ENCODE results near the gene KRTAP1-4.
"Not testable (repeated sequence)": the region's sequence is repeated elsewhere in the genome, so short reads cannot be mapped to it uniquely, and the experiment has no call there.

Gene KRTAP1-4, protein sequence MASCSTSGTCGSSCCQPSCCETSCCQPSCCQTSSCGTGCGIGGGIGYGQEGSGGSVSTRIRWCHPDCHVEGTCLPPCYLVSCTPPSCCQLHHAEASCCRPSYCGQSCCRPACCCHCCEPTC

DNA sequence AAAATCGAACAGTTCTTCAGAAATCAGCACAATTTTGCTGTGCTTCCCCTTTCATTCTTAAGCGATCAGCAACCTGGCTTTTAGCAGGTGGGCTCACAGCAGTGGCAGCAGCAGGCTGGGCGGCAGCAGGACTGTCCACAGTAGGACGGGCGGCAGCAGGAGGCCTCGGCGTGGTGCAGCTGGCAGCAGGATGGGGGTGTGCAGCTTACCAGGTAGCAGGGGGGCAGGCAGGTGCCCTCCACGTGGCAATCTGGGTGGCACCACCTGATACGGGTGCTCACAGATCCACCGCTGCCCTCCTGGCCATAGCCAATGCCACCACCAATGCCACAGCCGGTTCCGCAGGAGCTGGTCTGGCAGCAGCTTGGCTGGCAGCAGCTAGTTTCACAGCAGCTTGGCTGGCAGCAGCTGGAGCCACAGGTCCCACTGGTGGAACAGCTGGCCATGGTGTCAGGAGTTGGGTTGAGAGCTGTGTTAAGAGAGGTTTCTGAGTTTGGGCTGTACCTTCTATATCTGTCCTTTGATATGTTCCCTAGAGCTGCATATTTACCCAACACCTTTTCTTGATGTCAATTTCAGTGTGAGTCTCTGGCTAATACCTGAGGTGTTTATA is at the start of gene KRTAP1-4:
TSS of gene KRTAP1-4 (minus strand) at position 563 of the 613 bp plus-strand sequence. CDS start at position 446, 117 bp downstream.
- DNase-seq (ENCODE audit: low read depth), result no peak

DNA sequence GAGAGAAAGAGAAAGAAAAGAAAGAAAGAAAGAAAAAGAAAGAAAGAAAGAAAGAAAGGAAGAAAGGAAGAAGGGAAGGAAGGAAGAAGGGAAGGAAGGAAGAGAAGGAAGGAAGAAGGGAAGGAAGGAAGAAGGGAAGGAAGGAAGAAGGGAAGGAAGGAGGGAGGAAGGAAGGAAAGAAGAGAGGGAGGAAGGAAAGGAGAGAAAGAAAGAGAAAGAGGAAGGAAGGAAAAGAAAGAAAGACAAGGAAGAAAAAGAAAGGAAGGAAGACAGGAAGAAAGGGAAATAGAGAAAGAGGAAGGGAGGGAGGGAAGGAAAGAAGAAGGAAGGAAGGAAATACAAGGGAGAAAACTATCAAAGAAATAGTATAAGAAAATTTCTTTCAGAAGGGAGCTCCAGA is 46.8 kb upstream of the KRTAP1-4 start:
- DNase-seq (ENCODE audit: low read depth), result no peak

DNA sequence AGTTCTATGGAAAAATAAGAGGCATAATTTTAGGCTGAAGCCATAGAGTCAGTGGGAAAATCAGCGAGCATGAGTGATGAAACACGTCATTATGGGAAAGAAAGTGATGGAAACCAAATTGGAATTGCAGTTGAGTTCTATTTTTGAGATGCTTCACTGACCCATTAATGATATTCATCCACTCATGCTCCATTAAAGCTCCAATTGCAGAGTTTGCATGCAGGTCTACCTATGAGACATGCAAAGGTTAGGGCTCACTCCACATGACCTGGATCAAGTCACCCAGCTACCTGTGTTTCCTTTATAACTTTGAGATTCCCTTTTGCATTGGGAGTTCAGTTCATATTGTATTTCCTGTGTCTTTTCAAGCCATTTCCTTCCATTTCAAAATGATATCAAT is 43.7 kb upstream of the KRTAP1-4 start:
- no peak for DNase-seq (ENCODE audit: low read depth)

DNA sequence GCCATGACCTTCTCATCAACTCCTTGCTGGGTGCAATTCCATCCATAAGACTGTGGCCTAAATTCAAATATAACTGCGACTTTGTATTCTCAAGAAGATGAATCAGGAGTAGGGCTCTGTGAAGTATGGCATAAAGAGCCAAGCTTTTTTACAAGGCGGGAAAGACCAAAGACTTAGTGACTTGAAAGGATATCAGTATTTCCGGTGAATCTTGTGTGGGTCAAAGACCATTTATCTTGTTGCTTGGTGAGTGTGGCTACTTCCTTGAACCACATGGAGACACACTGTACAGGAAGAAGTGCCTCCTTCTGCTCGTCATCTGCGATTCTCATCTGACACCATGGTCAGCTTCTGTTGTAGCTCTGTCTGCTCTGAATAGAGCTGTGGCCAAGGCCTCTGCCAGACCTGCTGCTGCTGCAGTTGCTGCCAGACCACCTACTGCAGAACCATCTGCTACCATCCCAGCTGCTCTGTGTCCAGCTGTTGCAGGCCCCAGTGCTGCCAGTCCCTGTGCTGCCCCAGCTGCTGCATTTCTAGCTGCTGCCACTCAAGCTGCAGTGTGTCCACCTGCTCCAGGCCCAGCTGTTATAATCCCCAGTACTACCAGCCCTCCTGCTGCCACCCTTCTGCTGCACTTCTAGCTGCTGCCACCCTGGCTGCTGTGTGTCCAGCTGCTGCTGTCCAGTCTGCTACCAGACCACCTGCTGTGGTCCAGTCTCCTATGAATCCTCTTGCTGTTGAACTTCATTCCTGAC is 41.8 kb upstream of the KRTAP1-4 start:
- DNase-seq (ENCODE audit: low read depth), result no peak

DNA sequence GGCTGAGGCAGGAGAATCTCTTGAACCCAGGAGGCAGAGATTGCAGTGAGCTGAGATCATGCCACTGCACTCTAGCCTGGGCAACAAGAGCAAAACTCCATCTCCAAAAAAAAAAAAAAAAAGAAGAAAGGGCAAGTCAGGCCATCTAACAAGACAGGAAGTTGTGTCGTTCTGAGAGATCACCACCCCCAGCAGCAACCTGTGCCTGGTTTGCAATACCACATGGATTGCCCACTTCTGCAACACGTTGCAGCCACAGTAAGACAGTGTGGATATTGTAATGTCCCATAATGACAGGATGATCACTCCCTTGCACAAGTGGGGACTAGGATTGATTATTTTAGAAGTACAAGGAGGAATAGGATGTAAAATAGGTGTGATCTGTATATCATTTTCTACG is 39.0 kb upstream of the KRTAP1-4 start:
- DNase-seq (ENCODE audit: low read depth), result no peak

DNA sequence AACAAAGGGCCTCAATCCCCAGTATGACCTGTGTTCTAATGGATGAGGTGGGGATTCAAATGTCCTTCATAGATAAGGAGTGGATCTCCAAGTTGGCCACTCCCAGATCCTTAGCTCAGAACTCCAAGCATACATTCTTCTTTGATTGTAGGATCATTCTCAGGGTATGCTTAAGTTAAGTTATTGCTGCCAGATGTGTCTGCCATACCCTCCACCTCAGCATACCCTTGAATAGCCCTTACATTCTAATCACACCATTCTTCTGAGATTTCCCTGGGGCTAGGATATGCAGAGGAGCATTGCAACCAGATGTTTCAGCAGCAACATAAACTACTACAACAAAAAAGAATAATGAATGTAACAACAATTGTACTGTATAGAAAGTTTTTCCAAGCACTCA is 37.3 kb upstream of the KRTAP1-4 start:
- DNase-seq (ENCODE audit: low read depth), result no peak

DNA sequence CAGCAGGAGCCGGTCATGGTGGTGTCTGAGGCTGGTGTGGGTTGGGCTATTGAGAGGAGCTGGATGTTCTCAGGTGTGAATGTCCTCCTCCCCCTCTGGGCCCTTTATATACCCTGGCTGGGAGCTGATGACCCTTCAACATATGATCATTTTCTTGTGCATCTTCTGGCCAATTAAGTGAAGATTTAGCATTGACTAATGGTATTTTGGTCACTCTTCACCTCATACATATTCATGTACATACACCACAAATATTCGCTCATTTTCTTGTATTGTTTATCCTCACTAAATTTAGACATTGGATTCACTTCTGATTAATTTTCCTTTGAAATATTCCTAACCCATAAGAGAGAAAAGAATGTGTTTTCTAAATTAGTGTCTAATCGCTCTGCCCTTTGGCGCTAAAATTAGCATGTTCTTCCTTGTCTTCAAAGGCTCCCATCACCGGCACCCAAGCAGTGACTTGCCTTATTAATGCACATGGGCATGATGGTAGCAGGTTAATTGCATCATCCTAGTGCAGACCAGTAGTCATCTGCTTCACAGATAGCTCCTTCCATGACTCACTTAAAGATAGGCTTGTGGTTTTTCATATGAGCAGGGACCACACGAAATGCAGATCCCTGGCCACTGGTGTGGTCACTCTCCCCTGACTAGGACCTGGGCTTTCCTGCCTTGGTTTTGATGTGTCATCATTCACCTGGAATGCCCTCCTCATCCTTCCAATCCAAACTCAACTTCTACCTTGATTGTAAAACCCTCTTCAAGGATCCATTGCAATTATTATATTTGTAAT is 36.0 kb upstream of the KRTAP1-4 start, which contains the start of gene KRTAP2-4:
TSS of gene KRTAP2-4 (minus strand) at position 51 of the 796 bp plus-strand sequence. CDS start at position 17, 34 bp downstream.
- no peak for DNase-seq (ENCODE audit: low read depth)

DNA sequence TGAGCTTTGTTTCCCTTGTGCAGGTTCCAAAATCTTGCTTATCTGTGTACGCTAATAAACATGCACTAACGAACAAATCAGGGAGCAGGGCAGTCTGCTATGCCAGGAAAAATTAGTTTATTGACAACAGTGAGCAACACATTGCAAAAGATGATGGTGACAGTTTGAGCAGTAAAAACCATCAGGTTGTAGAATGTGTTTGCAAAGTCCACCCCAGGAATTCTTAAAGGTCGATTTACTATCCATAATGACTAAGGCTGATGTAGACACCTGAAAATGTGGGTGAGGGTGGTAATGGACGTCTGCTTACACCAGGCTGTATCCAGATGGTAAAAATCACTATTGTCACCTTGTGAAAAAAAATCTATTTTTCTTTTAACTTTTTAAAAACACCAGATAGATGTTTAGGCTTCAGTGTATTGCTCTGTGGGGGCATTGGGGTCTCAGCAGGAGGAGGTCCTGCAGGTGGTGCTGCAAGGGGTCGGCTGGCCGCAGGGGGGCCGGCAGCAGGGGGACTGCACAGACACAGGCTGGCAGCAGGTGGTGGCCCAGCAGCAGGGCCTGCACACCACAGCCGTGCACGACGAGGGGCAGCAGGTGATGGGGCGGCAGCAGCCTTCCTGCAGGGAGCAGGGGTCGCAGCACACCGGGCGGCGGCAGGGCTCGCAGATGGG is 35.2 kb upstream of the KRTAP1-4 start:
- DNase-seq (ENCODE audit: low read depth), result not testable (repeated sequence)

DNA sequence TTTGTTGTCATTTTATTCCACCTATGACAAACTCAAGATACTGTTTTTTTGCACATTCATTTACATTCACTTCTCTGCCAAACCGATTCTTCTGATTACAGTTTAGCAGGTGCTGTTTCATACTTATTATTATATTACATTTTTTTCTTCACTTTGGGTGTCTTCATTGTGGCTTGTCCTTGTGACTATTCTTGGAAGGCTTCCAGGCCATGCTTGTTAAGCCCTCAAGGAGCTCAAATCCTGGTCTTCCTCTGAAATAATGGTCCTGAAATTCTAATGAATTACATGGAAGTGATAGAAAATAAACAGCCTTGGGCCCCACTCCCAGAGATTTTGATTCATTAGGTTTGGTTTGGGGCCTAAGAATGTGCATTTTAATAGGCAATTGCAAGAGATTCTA is 34.3 kb upstream of the KRTAP1-4 start:
- DNase-seq (ENCODE audit: low read depth), result no peak

DNA sequence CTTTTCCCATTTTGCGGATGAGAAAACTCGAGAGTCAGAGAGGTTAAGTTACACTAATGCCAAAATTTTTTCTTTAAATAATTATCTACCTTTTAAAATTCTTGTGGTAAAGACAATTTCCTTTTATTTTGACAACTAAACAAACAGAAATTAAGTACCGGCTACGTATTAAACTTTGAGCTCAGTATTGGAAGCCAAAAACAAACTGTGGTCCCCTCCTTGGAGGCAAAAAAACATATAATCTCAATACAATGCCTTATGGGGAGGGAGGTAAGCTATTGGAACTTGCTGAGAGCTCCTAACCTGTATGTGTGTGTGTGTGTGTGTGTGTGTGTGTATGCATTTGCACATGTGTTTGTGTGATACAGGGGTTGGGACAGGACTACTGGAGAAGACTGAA is 33.5 kb upstream of the KRTAP1-4 start:
- no peak for DNase-seq (ENCODE audit: low read depth)

DNA sequence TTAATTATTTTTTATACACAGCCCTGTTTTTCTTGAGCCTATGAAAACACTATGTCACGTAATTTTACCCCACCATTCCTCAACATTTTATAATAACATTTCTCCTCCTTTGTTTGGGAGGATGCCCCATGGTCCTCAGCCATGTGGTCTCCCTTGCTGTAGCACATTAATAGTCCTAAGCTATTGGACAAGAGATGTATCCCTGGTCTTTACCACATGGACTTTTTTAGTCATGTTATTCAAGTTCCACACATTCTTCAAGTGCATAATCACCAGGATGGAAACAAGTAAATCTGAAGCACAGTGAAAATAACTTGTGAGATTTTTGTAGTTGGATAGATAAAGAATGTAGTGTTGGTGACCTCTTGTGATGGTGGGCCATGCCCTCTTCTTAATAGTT is 32.0 kb upstream of the KRTAP1-4 start:
- DNase-seq (ENCODE audit: low read depth), result no peak

DNA sequence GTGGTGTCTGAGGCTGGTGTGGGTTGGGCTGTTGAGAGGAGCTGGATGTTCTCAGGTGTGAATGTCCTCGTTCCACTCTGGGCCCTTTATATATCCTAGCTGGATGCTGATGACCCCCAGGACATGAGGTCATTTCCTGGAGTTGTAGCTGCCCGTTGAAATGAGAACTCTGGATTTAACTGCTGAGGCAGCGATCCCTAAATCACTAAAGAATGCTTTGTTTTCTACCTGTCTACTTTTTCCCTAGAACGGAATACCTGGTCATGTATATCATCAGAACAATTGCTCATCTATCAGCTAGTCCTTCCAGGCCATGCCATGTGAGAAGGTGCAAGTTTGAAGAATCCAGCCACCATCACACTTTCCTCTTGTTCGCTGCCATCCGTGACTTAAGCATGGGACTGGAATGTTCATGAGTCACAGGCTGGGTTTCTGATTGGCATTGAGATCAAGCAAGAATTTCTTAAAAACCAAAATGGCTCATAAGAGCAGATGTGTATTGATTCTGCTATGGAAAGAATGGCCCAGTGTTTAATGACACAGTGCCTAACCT is 30.1 kb upstream of the KRTAP1-4 start, which contains the start of gene KRTAP2-3:
TSS of gene KRTAP2-3 (minus strand) at position 63 of the 553 bp plus-strand sequence. CDS start 64 bp downstream, outside the sequence.
- no peak for DNase-seq (ENCODE audit: low read depth)

DNA sequence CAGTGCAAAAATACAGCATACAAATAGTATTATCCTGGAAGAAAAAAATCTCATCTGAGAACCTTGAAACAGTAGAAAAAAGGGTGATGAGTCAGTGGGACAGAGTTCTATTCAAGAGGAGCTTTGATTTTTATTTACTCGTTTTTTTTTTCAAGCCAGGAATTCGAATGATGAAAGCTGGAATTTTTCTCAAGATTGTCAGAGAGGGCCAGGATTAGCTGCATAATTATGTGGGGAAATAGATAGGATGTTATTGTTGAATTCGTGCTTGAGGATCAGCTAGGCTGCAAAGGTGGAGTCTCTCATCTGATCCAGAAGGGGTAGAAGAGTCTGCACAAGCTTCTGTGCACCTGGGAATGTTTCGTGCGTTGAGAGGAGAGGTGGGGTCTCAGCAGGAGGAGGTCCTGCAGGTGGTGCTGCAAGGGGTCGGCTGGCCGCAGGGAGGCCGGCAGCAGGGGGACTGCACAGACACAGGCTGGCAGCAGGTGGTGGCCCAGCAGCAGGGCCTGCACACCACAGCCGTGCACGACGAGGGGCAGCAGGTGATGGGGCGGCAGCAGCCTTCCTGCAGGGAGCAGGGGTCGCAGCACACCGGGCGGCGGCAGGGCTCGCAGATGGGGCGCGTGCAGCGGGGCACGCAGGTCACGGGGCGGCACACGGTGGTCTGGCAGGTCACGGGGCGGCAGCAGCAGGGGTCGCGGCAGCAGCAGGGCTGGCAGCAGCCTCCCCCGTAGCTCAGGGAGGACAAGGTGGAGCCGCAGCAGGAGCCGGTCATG is 29.5 kb upstream of the KRTAP1-4 start:
- not testable (repeated sequence) for DNase-seq (ENCODE audit: low read depth)

DNA sequence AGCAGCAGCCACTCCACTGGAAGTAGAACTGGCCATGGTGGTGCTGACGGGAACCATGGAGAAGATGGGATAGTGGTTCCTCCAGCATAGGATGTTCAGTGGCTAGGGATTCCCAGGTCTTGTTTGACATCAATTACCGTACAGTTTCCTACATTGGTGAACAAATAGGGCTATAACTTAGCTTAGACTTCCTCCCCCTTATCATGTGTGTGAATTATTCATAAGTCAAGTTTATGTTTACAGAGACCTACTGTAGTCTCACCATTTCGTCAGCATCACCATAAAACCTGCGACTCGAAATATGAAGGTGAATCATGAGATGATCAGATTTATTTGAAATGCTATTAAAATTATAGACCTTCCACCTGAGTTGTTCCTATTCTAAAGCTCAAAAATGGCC is 28.7 kb upstream of the KRTAP1-4 start:
- DNase-seq (ENCODE audit: low read depth), result no peak

DNA sequence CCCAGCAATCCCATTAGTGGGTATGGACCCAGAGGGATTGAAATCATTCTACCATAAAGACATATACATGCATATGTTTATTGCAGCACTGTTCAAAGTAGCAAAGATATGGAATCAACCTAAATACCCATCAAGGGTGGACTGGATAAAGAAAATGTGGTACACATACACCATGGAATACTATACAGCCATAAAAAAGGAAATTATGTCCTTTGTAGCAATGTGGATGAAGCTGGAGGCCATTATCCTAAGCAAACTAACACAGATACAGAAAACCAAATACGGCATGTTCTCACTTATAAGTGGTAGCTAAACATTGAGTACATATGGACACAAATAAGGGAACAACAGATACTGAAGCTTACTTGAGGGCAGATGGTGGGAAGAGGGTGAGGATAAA is 27.6 kb upstream of the KRTAP1-4 start:
- no peak for DNase-seq (ENCODE audit: low read depth)

DNA sequence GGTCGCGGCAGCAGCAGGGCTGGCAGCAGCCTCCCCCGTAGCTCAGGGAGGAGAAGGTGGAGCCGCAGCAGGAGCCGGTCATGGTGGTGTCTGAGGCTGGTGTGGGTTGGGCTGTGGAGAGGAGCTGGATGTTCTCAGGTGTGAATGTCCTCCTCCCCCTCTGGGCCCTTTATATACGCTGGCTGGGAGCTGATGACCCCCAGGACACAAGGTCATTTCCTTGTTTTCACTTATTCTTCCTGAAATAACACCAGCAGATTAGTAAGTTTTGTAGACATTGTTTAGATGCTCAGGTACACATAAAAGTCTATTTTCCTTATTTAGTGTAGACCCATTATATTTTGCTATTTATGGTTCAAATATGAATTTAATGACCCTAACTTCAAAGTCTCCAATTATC is 25.1 kb upstream of the KRTAP1-4 start, which contains the start of gene KRTAP2-2:
TSS of gene KRTAP2-2 (minus strand) at position 101 of the 400 bp plus-strand sequence. CDS start at position 82, 19 bp downstream.
- not testable (repeated sequence) for DNase-seq (ENCODE audit: low read depth)

DNA sequence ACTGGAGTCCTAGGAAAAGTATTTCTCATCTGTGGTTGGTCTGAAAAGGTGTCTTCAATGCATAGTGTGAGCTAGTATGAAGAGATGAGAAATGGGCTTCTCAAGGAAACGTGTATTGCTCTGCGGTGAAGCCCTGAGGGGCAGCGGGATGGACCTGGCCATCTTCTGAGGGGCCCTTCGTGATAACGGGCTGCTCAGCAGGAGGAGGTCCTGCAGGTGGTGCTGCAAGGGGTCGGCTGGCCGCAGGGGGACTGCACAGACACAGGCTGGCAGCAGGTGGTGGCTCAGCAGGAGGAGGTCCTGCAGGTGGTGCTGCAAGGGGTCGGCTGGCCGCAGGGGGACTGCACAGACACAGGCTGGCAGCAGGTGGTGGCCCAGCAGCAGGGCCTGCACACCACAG is 24.6 kb upstream of the KRTAP1-4 start:
- not testable (repeated sequence) for DNase-seq (ENCODE audit: low read depth)

DNA sequence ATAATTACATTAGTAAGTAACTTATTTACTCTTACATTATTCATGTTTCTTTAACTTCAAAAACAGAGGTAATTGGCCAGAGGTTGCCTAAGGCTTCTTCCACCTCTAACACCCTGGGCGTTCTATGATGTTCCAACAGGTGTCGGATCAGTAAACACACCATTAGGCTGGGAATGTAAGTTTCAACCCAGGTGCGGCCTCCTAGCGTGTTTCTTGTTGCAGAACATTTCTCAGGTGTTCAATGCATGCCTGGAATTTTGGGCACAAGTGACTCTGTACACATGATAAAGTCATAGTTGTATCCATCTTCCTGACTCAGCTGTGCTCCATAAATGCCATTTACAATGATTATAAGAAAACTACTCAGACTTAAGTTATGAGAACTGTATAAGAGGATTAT is 24.0 kb upstream of the KRTAP1-4 start:
- no peak for DNase-seq (ENCODE audit: low read depth)

DNA sequence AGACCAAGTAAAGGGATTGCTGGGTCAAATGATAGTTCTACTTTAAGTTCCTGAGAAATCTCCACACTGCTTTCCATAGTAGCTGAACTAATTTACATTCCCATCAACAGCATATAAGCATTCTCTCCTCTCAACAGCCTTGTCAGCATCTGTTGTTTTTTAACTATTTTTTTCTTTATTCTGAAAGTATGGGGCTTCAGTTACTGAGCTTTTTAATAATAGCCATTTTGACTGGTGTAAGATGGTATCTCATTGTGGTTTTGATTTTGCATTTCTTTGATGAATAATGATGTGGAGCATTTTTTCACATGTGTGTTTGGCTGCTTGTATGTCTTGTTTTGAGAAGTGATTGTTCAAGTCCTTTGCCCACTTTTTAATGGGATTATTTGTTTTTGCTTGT is 22.6 kb upstream of the KRTAP1-4 start:
- no peak for DNase-seq (ENCODE audit: low read depth)

DNA sequence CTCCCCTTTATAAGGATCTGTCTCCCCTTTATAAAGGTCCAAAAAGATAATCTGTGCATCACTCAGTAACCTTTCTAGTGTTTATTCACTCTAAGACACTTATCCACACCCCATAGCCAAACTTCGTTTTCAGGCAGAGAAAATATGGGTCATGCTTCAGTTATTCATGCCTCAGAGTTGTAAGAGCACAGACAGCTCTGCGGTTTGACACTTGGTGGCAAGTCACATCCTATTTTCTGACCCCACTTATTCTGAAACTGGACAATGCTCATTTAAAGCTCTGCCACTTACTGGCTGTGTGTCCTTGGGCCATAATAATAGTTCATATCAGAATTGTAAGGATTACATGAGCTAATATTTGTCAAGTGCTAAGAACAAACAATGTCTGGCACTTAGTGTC is 19.1 kb upstream of the KRTAP1-4 start:
- no peak for DNase-seq (ENCODE audit: low read depth)

DNA sequence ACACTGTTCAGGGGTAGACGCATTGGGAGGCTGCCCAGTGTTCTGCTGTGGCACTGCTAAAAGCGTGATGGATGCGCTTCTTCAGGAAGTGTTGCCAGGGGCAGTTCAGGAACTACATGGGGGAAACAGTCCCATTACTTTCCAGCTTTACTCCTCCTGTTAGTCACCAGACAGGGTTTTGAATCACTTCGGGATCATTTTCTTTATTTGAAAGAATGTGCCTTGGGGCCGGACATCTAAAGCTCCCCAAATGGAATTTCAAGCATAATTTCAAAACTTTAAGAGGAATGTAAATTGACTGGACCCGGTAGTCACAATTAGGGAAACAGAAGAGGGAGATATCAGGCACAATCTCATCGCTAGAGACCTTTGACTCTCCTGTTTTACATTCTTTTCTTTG is 18.4 kb upstream of the KRTAP1-4 start:
- no peak for DNase-seq (ENCODE audit: low read depth)
